Measurements from ENCODE around the gene TSSK2.
"Not testable (repeated sequence)": the region's sequence is repeated elsewhere in the genome, so short reads cannot be mapped to it uniquely, and the experiment has no call there.

The TSSK2 gene

DNA sequence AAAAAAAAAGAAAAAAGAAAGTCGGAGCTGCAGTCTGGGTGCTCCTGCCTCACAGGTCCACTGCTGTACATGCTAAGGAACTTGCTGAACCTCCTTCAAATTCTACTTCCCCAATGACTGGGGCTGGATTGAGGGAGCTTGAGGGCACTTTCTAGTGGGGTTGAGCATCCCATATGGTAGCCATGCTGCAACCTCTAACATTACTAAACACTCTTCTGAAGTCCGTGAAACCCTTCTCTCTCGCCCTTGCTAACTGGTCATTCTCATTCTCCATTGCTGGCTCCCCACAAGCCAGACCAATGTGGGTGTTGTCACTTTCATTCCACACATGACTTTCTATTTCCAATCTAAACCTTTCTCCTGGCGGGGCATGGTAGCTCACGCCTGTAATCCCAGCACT is 12.1 kb downstream of the TSSK2 start:
- DNase-seq (ENCODE audit: low read depth) = no peak

DNA sequence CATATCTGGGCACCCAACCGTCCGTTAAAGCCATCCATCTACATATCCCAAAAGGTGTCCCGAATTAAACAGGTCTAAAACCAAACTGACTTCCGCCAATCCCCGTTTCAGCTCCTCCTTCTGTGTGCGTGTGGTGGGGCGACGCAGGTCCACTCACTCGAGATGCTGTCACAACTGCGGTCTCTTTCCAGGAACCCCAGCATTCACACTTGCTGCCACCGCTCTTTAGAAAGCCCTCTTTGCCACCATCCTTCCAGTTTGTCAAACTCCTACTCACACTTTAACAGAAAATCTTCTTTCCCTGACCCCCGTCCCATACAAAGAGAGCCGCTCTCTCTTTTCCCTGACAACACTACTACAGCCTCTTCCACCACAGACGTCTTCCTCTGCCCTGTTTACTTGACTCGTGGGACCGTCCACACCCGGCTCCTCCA is 12.9 kb downstream of the TSSK2 start:
- no peak for DNase-seq (ENCODE audit: low read depth)

DNA sequence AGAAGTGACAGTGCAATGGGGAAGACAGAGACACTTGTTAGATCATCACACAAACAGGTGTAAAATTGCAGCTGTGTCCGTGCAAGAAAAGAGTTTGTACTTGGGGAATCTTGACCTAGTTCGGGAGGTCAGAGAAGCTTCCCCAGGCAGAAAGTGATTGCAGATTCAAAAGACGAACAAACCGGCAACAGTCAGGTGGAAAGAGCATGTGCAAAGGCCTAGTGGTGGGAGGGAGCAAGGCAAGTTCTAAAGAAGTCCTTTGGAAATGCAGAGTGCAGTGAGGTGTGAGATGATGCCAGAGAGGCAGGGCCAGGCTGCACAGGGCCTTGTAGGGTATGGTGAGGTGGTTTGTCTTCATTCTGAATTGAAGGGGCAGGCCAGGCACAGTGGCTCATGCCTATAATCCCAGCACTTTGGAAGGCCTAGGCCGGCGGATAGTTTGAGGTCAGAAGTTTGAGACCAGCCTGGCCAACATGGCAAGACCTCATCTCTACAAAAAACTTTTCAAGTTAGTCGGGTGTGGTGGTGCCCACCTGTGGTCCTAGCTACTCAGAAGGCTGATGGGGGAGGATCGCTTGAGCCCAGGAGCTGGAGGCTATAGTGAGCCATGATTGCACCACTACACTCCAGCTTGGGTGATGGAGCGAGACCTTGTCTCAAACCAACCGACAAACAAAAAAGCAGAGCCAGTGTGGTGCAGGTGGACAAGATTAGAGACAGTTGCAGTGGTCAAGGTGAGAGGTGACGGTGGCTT is 15.3 kb downstream of the TSSK2 start:
- DNase-seq (ENCODE audit: low read depth) = no peak

DNA sequence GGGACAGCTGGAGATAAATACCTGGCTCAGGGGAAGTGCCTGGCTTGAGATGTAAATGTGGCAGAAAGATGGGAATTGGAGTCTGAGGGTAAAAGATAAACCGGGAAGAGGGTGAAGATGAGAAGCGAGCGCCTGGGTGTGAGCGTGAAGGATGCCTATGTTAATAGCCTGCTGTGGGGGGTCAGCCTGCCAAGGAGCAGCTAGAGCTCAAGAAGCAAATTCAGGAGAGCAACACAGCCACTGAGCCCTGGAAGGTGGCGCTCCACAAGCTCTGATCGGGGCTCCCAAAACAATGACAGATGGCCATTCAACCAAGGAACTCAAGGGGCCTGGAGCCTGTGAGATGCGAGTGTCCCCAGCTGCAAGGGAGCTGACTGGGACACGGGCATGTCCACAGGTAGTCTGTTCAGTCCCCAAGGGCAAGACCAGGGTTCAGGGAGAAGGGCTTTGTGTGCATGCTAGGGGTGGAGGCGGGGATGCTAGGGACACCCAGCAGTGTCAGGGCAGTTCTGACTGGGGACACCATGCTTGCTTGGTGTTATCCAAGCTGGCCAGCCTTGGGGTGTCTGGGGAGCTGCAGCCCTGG is 16.2 kb downstream of the TSSK2 start:
- no peak for DNase-seq (ENCODE audit: low read depth)

DNA sequence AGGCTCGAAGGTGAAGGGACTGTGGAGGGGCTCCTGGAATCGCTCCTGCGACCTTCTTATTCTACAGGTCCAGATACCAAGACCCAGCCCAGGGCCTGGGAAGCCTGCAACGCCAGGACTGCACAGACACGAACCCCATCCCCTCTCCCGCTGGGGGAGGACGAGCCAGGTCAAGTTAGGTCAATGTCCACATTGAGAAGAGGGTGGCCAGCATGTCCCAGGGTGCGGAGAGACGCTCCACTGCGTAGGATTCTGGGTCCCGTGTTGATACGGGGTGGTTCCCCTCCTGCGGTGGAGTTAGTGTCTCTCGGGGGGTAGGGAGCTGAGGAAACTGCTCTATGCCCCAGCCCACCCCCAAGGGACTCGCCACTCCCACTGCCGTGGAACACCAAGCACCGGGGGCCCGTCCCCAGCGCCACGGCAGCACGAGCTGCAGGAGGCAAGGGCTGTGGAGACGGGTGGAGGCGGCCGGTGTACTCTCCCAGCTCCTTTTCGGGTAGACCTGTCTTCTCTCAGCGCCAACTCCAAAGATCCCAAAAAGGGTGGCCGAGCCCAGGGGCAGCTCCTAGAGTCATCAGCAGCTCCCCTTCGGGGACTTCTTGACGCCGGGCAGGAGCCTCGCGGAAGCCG is 17.4 kb downstream of the TSSK2 start:
- DNase-seq (ENCODE audit: low read depth) = no peak

DNA sequence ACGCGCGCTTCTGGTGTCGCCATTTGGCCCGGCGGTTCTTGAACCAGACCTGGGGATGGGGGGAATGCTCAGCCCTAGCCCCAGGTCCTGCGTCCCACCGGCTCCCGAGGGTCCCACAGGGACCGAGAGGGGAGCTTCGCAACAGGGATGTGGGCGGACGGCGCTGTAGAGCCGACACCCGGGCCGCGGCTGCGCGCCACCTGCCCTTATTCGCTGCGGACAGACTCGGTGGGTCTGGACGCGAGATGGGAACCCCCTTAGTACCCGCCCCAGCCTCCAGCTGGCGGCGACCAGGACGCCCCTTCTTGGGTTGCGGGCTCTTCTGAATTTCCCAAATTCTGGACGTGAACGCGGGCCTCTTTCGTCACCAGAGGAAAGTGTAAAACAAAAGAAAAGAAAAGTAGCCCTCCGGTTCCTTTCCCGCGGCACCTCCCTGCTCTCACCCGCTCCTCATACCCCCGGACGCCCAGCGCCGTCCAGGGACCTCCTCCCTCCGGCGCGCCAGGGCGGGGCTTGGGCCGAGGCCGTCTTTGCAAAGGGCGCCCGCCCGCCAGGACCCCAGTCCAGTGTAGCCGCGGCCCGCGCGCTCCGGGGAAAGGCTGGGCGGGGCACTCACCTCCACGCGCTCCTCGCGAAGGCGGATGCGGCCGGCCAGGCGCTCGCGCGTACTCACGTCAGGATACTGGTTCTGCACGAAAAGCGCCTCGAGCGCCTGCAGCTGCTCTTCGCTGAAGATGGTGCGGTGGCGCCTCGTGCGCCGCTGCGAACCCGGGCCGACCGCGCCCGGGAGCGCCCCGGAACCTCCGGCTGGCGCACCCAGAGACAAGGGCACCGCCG is 18.2 kb downstream of the TSSK2 start:
- DNase-seq (ENCODE audit: low read depth) = no peak

DNA sequence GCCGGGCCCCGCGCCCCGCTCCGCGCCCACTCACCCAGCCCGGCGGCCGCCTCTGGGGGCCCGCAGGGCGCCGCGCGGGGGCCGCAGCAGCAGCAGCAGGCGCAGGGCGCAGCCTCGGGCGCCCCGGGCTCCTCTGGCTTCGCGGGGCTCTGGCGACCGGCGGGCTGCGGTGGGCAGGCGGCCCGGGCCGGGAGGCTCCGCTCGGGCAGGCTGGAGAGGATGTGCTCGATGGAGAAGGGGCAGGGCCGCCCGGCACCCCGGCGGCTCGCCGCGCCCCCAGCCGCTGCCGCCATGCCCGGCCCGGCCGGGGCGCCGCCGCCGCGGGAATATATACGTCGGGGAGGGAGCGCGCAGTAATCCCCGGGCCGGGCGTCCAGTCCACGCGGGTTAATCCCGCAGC is 18.9 kb downstream of the TSSK2 start, which contains the start of gene GSC2:
TSS of gene GSC2 (minus strand) at position 302 of the 400 bp plus-strand sequence. CDS start at position 293, 9 bp downstream.
- no peak for DNase-seq (ENCODE audit: low read depth)

DNA sequence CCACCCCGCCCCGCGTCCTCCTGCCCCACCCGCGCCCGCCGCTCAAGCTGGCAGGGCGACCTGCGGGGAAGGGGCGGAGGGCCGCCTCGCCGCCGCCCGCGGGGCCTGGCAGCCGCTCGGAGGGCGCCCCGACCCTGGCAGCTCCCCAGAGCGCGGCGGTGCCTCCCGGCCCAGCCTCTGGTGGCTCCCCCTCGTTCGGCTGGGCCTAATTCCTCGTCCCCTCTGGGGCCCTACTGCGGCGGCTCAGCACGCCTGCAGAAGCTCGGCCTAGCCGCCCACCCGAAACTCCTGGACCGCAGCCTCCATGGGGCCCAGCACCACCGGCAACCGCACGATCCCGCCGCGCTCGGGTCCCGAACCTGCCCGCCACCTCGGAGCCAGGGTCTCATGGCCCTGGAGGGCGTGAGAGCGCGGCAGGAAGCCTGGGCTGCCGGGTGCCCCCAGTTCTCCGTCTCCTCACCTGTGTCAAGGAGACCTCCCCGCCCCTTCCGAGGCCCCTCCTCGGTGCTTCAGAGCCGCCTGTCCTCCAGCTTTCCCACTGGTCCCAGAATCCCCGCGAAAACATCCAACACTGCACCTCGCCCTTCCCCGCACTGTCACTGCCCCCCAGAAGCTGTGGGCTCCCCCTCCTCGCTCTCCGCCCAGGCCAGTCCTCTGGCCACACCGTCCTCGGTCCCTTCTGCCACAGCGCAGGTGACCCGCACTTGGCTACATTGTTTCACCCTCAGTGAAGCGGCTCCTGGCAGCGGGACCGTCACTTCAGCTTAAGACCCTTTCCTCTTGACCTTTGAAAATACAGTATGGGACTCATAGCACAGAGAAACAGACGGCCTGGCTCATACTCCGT is 19.6 kb downstream of the TSSK2 start:
- no peak for DNase-seq (ENCODE audit: low read depth)

DNA sequence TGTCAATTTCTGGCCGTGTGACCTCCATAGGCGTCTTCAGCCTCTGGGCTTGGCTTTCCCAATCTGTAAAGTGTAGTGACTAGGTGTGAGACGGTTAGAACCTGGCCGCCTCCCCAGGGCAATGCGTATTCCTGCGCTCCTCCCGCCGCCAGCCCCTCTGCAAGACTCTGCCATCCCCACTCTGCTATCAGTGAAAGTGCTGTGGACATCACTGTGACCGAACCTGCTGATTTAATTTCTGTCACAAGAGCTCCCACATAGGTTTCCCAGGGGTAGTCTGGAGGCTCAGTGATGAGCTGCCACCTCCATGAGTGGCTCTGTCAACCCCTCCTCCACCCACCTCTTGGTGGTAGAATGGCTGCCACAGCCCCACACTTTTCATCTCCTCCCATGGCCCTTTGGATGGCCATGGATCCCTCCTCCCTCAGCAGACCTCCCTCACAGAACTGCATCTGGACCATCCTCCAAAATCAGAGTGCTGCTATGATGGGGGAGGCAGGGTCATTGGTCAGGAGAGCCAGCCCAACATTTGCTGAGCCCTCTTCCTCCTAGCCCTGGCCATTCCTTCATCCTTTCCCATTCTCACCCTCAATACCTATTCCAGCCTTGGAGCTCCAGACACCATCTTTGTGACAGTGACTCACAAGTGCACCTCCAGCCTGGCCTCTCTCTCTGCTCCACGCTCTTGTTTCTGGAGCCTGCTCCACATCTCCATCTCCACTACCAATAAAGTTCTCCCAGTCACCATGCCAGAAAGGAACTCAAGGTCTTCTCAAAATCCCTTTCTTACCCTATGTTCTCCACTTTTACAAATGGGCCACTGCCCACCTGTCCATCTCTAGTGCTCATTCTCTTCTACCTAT is 20.5 kb downstream of the TSSK2 start:
- DNase-seq (ENCODE audit: low read depth) = no peak

DNA sequence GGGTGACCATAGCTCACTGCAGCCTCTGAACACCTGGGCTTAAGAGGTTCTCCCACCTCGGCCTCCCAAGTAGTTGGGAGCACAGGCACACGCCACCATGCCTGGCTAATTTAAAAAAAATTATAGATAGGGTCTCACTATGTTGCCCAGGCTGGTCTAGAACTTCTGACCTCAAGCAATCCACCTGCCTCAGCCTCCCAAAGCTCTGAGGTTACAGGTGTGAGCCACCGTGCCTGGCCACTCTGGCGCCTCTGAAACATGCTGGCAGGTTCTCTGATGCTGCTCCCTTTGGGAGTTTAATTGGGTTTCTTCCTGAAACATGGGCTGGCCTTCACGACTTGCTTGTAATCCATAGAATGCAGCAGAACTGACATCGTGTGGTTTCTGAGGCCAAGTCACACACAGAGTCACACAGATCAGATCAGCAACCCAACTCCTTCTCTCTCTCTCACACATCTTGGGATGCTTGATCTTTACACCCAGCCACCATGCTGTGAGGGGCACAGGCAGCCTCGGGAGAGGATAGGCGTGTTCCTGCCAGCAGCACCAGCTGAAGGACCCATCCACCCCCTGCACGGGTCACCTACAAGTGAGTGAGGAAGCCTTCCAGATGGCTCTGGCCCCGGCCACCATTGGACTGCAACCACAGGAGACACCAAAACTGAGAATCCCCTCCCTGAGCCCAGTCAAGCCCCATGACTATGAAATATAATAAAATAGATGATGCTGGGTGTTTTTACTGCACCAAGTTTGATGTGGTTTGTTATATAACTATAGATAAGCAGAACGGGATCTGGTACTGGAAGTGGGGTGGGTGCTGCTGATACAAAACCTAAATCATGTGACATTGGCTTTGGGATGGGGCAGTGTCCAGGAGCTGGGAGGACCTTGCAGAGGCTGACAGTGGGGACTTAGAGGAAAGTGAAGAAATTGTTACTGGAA is 22.1 kb downstream of the TSSK2 start:
- DNase-seq (ENCODE audit: low read depth) = no peak

DNA sequence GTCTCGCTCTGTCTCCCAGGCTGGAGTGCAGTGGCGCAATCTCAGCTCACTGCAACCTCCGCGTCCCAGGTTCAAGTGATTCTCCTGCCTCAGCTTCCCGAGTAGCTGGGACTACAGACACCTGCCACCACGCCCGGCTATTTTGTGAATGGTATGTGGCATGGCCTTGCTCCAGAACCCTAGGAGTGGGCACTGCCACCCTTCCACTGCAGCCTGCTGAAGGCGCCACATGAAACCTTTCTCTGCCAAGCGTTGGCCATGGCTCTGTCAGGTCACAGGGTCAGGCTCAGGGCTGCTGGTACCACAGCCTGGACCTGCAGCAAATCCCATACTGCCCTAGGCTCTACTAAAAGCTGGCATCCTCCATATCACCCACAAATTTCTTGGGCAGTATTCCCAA is 25.0 kb downstream of the TSSK2 start:
- DNase-seq (ENCODE audit: low read depth) = not testable (repeated sequence)

DNA sequence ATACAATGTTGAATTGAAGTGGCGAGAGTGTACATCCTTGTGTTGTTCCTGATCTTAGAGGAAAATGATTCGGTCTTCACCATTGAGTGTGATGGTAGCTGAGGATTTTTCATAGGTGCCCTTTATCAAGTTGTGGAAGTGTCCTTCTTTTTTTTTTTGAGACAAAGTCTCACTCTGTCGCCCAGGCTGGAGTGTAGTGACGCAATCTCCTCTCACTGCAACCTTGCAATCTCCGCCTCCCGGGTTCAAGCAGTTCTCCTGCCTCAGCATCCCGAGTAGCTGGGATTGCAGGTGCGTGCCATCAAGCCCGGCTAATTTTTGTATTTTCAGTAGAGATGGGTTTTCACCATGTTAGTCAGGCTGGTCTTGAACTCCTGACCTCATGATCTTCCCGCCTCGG is 27.5 kb downstream of the TSSK2 start:
- not testable (repeated sequence) for DNase-seq (ENCODE audit: low read depth)

DNA sequence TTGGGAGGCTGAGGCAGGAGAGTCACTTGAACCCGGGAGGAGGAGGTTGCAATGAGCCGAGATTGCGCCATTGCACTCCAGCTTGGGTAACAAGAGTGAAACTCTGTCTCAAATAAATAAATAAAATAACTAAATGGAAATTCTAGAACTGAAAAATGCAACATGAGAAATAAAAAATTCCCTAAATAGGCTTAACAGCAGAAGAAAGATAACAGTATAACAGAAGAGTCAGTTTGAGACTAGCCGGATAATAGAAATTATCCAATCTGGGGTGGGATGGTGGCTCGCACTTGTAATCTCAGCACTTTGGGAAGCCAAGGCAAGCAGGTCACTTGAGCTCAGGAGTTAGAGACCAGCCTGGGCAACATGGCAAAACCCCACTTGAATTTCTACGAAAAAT is 33.3 kb downstream of the TSSK2 start:
- no peak for DNase-seq (ENCODE audit: low read depth)

DNA sequence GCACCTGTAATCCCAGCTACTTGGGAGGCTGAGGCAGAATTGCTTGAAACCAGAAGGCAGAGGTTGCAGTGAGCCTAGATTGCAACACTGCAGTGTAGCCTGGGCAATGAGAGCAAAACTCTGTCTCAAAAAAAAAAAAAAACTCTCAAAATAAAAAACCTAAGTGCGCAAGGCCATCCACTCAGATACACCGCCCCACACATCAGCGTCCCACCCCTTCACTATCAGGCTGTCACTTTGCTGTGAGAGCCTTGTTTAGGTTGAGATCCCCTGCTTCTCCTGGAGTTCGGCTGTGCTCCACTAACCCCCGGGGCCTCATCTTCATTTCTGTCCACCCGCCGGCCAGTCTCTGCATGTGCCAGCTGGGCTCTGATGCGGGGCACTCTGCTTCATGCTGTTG is 35.3 kb downstream of the TSSK2 start:
- DNase-seq (ENCODE audit: low read depth) = no peak

DNA sequence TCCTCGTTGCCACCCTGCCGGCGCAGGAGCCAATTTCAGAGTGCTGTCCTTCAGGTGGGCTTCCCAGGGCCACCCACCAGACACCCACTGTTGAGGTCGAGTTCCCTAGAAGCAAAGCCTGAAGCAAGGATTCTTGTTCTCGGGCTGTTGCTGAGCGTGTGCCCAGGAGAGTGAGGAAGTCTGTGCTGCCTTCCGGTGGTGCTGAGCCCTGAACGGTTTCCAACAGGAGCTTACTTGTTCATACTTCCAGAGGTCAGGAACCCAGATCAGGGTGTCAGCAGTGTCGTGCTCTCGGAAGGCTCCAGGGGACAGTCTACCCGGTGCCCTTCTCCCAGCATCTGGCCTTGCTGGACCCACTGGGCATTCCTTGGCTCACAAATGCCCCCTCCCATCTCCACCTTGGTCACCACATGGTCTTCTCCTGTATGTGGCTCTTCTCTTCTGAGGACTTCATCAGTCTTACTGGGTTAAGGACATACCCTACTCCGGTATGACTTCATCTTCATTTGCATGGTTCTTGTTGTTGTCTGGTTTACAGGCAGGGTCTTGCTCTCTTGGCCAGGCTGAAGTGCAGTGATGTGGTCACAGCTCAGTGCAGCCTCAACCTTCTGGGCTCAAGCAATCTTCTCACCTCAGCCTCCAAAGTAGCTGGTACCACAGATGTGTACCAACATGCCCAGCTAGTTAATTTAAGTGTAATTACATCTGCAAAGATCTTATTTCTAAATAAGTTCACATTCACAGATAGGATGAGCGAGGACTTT is 36.2 kb downstream of the TSSK2 start:
- DNase-seq (ENCODE audit: low read depth) = no peak

DNA sequence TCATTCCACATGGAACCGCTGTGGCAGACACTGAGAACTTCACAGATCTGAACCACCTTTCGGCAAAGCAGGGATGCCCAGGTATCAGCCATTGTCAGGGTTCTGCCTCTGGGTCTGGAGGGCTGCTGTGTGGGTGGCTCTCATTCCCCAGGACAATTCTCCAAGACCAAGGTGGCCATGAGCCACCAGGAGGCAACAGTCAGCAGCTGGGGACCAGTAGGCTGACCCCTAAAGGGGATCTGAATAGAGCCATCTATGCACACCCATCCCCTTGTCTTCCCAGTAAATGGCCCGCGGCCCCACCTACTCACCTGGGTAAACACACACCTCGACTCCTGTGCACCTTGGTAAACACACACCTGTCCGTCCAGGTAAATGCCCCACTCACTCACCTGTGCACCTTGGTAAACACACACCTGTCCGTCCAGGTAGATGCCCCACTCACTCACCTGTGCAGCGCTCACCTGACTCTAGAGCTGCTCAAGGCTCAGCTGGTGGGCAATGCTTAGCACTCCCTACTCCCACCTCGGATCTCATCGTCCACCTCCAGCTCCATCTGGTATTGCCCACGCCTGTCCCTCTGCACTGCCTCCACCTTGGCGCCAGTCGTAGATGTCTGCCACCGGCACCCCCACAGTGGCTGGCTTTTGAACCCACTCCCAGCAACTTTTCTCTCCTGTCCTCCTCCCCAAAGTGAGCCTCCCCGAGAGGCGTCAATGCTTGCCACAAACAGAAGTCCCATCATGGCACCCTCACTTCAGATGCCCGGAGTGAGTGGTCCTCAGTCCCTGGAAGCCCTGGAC is 37.2 kb downstream of the TSSK2 start:
- no peak for DNase-seq (ENCODE audit: low read depth)
